ENCODE results near the gene SRPK3.

SRPK3 gene

GRCh38 chrX:153771415-153772315 lies 9.2 kb upstream of the SRPK3 start:
- Histone ChIP-seq H3K4me3 (ENCODE audit: low read length) (no peak overlapping the region), H4K20me1 (ENCODE audit: control insufficient read depth, insufficient read depth, low read depth, low read length) (no peaks in the 10 kb centered on the region), H3K4me1 (ENCODE audit: control insufficient read depth, low read length) (no peaks in the 10 kb centered on the region), H3K4me2 (ENCODE audit: low read length) (no peak overlapping the region), H3K27me3 (ENCODE audit: control insufficient read depth, low read length) (no peaks in the 10 kb centered on the region), H3K9me3 (ENCODE audit: control insufficient read depth, insufficient read depth, low read length) (no peaks in the 10 kb centered on the region), H3K27ac (ENCODE audit: low read depth, low read length) (no peak overlapping the region), H3F3A (ENCODE audit: control insufficient read depth, insufficient read depth) (no peaks in the 10 kb centered on the region), H3K36me3 (ENCODE audit: control insufficient read depth, low read length) (no peaks in the 10 kb centered on the region), H3K79me2 (ENCODE audit: control insufficient read depth, low read length) (no peaks in the 10 kb centered on the region), H3K9me2 (replicated peaks; ENCODE audit: control insufficient read depth, low read length) (no peaks in the 10 kb centered on the region)
- TF ChIP-seq EZH2phosphoT487 (IDR thresholded peaks at IDR 0.05; ENCODE audit: borderline replicate concordance, low read length) (no peak), CTCF (IDR thresholded peaks at IDR 0.05; ENCODE audit: low read depth, low read length, poor library complexity, severe bottlenecking) (no peak)

- H3K9me2 ChIP-seq (replicated peaks; ENCODE audit: control insufficient read depth, low read length): no peaks in the 10 kb centered on the region
- H3K27ac ChIP-seq (ENCODE audit: low read depth, low read length): no peak overlapping the region
- no peaks in the 10 kb centered on the region for H3K4me1 ChIP-seq (ENCODE audit: control insufficient read depth, low read length)
- no peak overlapping the region for H3K4me3 ChIP-seq (ENCODE audit: low read length)
- H3K27me3 ChIP-seq (ENCODE audit: control insufficient read depth, low read length): no peaks in the 10 kb centered on the region
- no peaks in the 10 kb centered on the region for H4K20me1 ChIP-seq (ENCODE audit: control insufficient read depth, insufficient read depth, low read depth, low read length)
- no peaks in the 10 kb centered on the region for H3F3A ChIP-seq (ENCODE audit: control insufficient read depth, insufficient read depth)
- H3K4me2 ChIP-seq (ENCODE audit: low read length): no peak overlapping the region
- no peaks in the 10 kb centered on the region for H3K36me3 ChIP-seq (ENCODE audit: control insufficient read depth, low read length)
- no peak for TF ChIP-seq EZH2phosphoT487 (IDR thresholded peaks at IDR 0.05; ENCODE audit: borderline replicate concordance, low read length)
- TF ChIP-seq CTCF (IDR thresholded peaks at IDR 0.05; ENCODE audit: low read depth, low read length, poor library complexity, severe bottlenecking): no peak
- H3K9me3 ChIP-seq (ENCODE audit: control insufficient read depth, insufficient read depth, low read length): no peaks in the 10 kb centered on the region
- H3K79me2 ChIP-seq (ENCODE audit: control insufficient read depth, low read length): no peaks in the 10 kb centered on the region
Observed at GRCh38 chrX:153772316-153773217, 8.3 kb upstream of the SRPK3 start.

- H3K4me2 ChIP-seq (ENCODE audit: low read length): no peak overlapping the region
- H3K27ac ChIP-seq (ENCODE audit: low read depth, low read length): no peak overlapping the region
- no peak overlapping the region for H3K4me3 ChIP-seq (ENCODE audit: low read length)
- H3K9me2 ChIP-seq (replicated peaks; ENCODE audit: control insufficient read depth, low read length): no peaks in the 10 kb centered on the region
- no peaks in the 10 kb centered on the region for H3K36me3 ChIP-seq (ENCODE audit: control insufficient read depth, low read length)
- no peaks in the 10 kb centered on the region for H3K27me3 ChIP-seq (ENCODE audit: control insufficient read depth, low read length)
- no peaks in the 10 kb centered on the region for H3K4me1 ChIP-seq (ENCODE audit: control insufficient read depth, low read length)
- no peaks in the 10 kb centered on the region for H3K9me3 ChIP-seq (ENCODE audit: control insufficient read depth, insufficient read depth, low read length)
- H3F3A ChIP-seq (ENCODE audit: control insufficient read depth, insufficient read depth): no peaks in the 10 kb centered on the region
- no peaks in the 10 kb centered on the region for H3K79me2 ChIP-seq (ENCODE audit: control insufficient read depth, low read length)
- TF ChIP-seq EZH2phosphoT487 (IDR thresholded peaks at IDR 0.05; ENCODE audit: borderline replicate concordance, low read length): no peak
- no peak for TF ChIP-seq CTCF (IDR thresholded peaks at IDR 0.05; ENCODE audit: low read depth, low read length, poor library complexity, severe bottlenecking)
- no peaks in the 10 kb centered on the region for H4K20me1 ChIP-seq (ENCODE audit: control insufficient read depth, insufficient read depth, low read depth, low read length)
Observed at GRCh38 chrX:153773218-153773611, 7.6 kb upstream of the SRPK3 start.
